SU-DHL-6 (cell line): Measurements from ENCODE around the gene EMILIN1.

Experiments used
- EZH2phosphoT487 ChIP-seq: fragments of 200-600 bp; sonication (generic), shearing (Covaris generic); conservative IDR thresholded peaks from 2 replicates; pipeline ENCODE4 v1.6.1; 2018; ENCODE audit warnings: mild to moderate bottlenecking, antibody characterized with exemption, low read length, moderate library complexity, mixed read lengths
- TF ChIP-seq, protein P1 (sequence below): fragments of 200-600 bp; sonication (generic); IDR thresholded peaks from one replicate; pipeline ENCODE4 v1.5.1; 2017; ENCODE audit warnings: antibody characterized with exemption, mild to moderate bottlenecking, low read length, moderate library complexity; ENCODE audit not compliant: insufficient read depth, poor library complexity, severe bottlenecking

DNA sequence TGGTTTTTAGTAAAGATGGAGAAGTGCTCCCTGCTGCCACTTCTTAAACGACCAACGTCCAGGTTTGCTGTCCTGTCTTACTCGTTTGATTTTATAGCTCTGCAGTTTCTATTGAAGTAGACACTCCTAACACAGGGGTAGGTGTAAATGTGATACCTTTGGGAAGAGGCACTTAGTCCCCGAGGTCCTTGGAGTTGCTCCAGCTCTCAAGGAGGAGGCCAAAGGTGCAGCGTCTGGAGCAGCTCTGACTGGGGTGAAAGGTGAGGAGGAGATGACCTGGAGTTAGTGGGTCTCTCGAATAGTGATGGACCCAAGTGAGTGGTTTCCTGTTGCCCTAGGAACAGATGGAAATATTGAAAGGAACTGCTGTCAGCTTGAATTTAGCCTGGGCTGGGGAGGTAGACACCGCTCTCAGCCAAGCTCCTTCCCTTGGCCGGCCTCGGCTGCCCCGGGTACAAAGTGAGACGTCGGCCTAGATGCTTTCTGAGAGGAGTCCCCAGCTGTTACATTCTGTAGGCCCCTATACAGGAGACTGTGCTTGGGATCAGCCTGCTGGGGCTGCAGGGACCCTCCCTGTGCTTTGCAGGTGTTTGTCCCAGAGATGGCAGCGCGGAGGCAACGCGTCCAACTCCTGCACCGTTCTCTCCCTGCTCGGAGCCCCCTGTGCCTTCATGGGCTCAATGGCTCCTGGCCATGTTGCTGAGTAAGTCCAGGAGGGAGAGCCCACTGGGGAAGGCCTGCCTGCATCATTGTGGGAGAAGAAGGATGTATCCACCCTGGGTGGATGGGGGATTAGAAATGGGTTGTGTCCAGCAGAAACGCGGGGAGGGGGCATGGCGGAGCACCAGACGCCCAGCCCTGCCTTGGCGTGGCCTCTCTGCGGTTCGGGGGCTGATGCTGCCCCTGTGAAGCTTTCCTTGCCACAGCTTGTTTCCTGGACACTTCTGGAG, 13.6 kb downstream of the EMILIN1 start:
- TF ChIP-seq, protein P1, sequence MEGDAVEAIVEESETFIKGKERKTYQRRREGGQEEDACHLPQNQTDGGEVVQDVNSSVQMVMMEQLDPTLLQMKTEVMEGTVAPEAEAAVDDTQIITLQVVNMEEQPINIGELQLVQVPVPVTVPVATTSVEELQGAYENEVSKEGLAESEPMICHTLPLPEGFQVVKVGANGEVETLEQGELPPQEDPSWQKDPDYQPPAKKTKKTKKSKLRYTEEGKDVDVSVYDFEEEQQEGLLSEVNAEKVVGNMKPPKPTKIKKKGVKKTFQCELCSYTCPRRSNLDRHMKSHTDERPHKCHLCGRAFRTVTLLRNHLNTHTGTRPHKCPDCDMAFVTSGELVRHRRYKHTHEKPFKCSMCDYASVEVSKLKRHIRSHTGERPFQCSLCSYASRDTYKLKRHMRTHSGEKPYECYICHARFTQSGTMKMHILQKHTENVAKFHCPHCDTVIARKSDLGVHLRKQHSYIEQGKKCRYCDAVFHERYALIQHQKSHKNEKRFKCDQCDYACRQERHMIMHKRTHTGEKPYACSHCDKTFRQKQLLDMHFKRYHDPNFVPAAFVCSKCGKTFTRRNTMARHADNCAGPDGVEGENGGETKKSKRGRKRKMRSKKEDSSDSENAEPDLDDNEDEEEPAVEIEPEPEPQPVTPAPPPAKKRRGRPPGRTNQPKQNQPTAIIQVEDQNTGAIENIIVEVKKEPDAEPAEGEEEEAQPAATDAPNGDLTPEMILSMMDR: no peak
- TF ChIP-seq EZH2phosphoT487: no peak
